HepG2 (cell line): ENCODE measurements around the gene CHTF8. TPM values are rescaled to one million over a fixed set of nuclear protein-coding genes. Genes with fewer than 3 reads are reported as not detected.

Source experiments
- ATAC-seq: fragments of 200-7000 bp; cut with Tn5 transposase; 3 replicates; pipeline ENCODE4 v1.9.1; 2020; ENCODE audit warnings: mild to moderate bottlenecking, moderate library complexity
- BruUV-seq: library from RNA; stranded (reverse); fragments of 400-500 nt; replicated peaks from 2 replicates; lab custom pipeline; 2021; lab: Mats Ljungman, UMichigan
- CTCF ChIA-PET: fragments of 300-600 bp; formaldehyde crosslinking; extraction: SDS; loops from one replicate; lab custom pipeline; 2021; ENCODE audit warnings: low total read pairs, inconsistent platforms, low intra/inter-chr PET ratio; lab: Yijun Ruan, JAX
- POLR2A ChIA-PET: fragments of 350-600 bp; sonication (Branson Sonifier 250); formaldehyde crosslinking; loops from one replicate; lab custom pipeline; 2020; ENCODE audit warnings: antibody characterized with exemption, inconsistent platforms; lab: Yijun Ruan, JAX
- DNase-seq: peaks from one replicate; pipeline ENCODE4 v3.0.0-alpha.2; 2015; ENCODE audit warnings: low spot score
- FAIRE-seq: peaks from 3 replicates; lab custom pipeline; 2011; peaks lifted over from hg19 to GRCh38; lab: Jason Lieb, UNC
- H2AFZ ChIP-seq: one replicate; pipeline ENCODE4 v1.6.1; 2011; ENCODE audit warnings: low read length, inconsistent platforms
- H3K27ac ChIP-seq: fragments of 300-600 bp; 3 replicates; pipeline ENCODE4 v1.8.0; 2011; ENCODE audit warnings: mixed run types, mild to moderate bottlenecking, mixed read lengths, low read length, inconsistent platforms; ENCODE audit not compliant: insufficient read depth; ENCODE audit errors: extremely low read length
- H3K27me3 ChIP-seq, 2 experiments: fragments of 200-600 bp in 1 of 2; 2 replicates in 1 of 2; 3 replicates in 1 of 2; pipeline versions ENCODE4 v1.6.0 to v1.8.0; 2011; ENCODE audit warnings: low read length in 2 of 2, mild to moderate bottlenecking in 2 of 2, moderate library complexity in 2 of 2, inconsistent platforms in 1 of 2; ENCODE audit not compliant: insufficient read depth in 2 of 2, control insufficient read depth in 1 of 2
- H3K36me3 ChIP-seq, 2 experiments: fragments of 200-600 bp in 1 of 2; replicated peaks in 1 of 2; 2 replicates in 1 of 2; 3 replicates in 1 of 2; pipeline versions ENCODE4 v1.5.1 to v1.8.0; 2011; ENCODE audit warnings: low read length in 2 of 2, inconsistent platforms in 1 of 2; ENCODE audit not compliant: insufficient read depth in 2 of 2, control insufficient read depth in 1 of 2
- H3K4me1 ChIP-seq: 2 replicates; pipeline ENCODE4 v1.5.1; 2012; ENCODE audit warnings: low read length, inconsistent platforms; ENCODE audit not compliant: insufficient read depth
- H3K4me2 ChIP-seq: 2 replicates; pipeline ENCODE4 v1.6.0; 2011; ENCODE audit warnings: low read depth, low read length, inconsistent platforms
- H3K4me3 ChIP-seq, 3 experiments: fragments of 200-600 bp in 1 of 3; sonication (generic), shearing (Covaris generic) in 1 of 3; replicated peaks in 1 of 3; 2 replicates each; pipeline ENCODE4 v1.5.1; 2011 to 2016; ENCODE audit warnings: low read length in 3 of 3, inconsistent platforms in 2 of 3, low read depth in 2 of 3, mild to moderate bottlenecking in 2 of 3, control low read depth in 1 of 3, mixed read lengths in 1 of 3; ENCODE audit not compliant: insufficient read depth in 1 of 3
- H3K79me2 ChIP-seq: one replicate; pipeline ENCODE4 v1.6.1; 2011; ENCODE audit warnings: low read length, inconsistent platforms; ENCODE audit not compliant: insufficient read depth
- H3K9ac ChIP-seq: 2 replicates; pipeline ENCODE4 v1.6.0; 2011; ENCODE audit warnings: mild to moderate bottlenecking, low read depth, low read length, inconsistent platforms; ENCODE audit not compliant: insufficient read depth
- H3K9me3 ChIP-seq: 2 replicates; pipeline ENCODE4 v1.5.1; 2012; ENCODE audit warnings: mild to moderate bottlenecking, low read length
- H4K20me1 ChIP-seq: 2 replicates; pipeline ENCODE4 v1.6.0; 2011; ENCODE audit warnings: inconsistent platforms, mild to moderate bottlenecking, low read length, moderate library complexity; ENCODE audit not compliant: insufficient read depth
- BRD4 ChIP-seq: sonication (generic); formaldehyde crosslinking; IDR thresholded peaks from 2 replicates; pipeline ENCODE4 v1.4.0; 2020; ENCODE audit warnings: missing genetic modification reagents
- EHMT2 ChIP-seq: fragments of 200-600 bp; sonication (generic); IDR thresholded peaks from 2 replicates; pipeline ENCODE4 v1.7.0; 2017; ENCODE audit warnings: antibody characterized with exemption, low read depth, low read length, borderline replicate concordance
- KMT2B ChIP-seq: IDR thresholded peaks from 2 replicates; pipeline ENCODE4 v1.6.1; 2016; ENCODE audit warnings: missing genetic modification reagents, missing compliant biosample characterization
- MED13 ChIP-seq: sonication (generic); formaldehyde crosslinking; IDR thresholded peaks from 2 replicates; pipeline ENCODE4 v1.5.0; 2020; ENCODE audit warnings: missing genetic modification reagents
- MED8 ChIP-seq: sonication (generic); formaldehyde crosslinking; IDR thresholded peaks from 2 replicates; pipeline ENCODE4 v1.8.1; 2023; ENCODE audit warnings: mild to moderate bottlenecking, missing genetic modification reagents; ENCODE audit not compliant: insufficient replicate concordance
- NPAS2 ChIP-seq: sonication (generic); formaldehyde crosslinking; IDR thresholded peaks from 2 replicates; pipeline ENCODE4 v1.8.0; 2022; ENCODE audit warnings: mild to moderate bottlenecking, missing genetic modification reagents, borderline replicate concordance
- NR3C1 ChIP-seq: sonication (generic); formaldehyde crosslinking; IDR thresholded peaks from 2 replicates; pipeline ENCODE4 v1.4.0; 2020; ENCODE audit warnings: missing genetic modification reagents
- POLR2A ChIP-seq, 2 experiments: IDR thresholded peaks; 2 replicates each; pipeline ENCODE4 v1.6.1; 2011; ENCODE audit warnings: low read depth in 2 of 2, low read length in 2 of 2, mild to moderate bottlenecking in 1 of 2, moderate library complexity in 1 of 2; ENCODE audit not compliant: insufficient read depth in 1 of 2
- RERE ChIP-seq: IDR thresholded peaks from 2 replicates; pipeline ENCODE4 v1.6.1; 2016; ENCODE audit warnings: low read depth, missing genetic modification reagents, missing compliant biosample characterization
- SRSF1 ChIP-seq: fragments of 200-400 bp; formaldehyde crosslinking; optimal IDR thresholded peaks from 2 replicates; pipeline ENCODE3; 2017; ENCODE audit warnings: mild to moderate bottlenecking, low read depth, low read length, moderate library complexity
- ZBTB46 ChIP-seq: sonication (generic); formaldehyde crosslinking; IDR thresholded peaks from 2 replicates; pipeline ENCODE4 v1.4.0; 2020; ENCODE audit warnings: mild to moderate bottlenecking, missing genetic modification reagents, borderline replicate concordance
- ZFY ChIP-seq: sonication (generic); formaldehyde crosslinking; IDR thresholded peaks from 2 replicates; pipeline ENCODE4 v1.4.0; 2020; ENCODE audit warnings: missing genetic modification reagents
- ZNF232 ChIP-seq: sonication (generic); formaldehyde crosslinking; IDR thresholded peaks from 2 replicates; pipeline ENCODE4 v1.4.0; 2020; ENCODE audit warnings: missing genetic modification reagents, borderline replicate concordance
- ZNF460 ChIP-seq: sonication (generic); formaldehyde crosslinking; IDR thresholded peaks from 2 replicates; pipeline ENCODE4 v1.5.1; 2020; ENCODE audit warnings: missing genetic modification reagents, mild to moderate bottlenecking, borderline replicate concordance
- ZNF672 ChIP-seq: sonication (generic); formaldehyde crosslinking; IDR thresholded peaks from 2 replicates; pipeline ENCODE4 v1.8.1; 2022; ENCODE audit warnings: missing genetic modification reagents
- WGBS: methylation state at CpG from one replicate; pipeline ENCODE4 v1.1.6; 2017; ENCODE audit warnings: low lambda C conversion rate; 5-methylcytosine and 5-hydroxymethylcytosine counted together
- in situ Hi-C: cut with HindIII; loops from 2 replicates; pipeline ENCODE4 v1.10.0; 2017; ENCODE audit warnings: low pct_unique_long_range_greater_than_20kb; ENCODE audit not compliant: extremely low pct_ligation_motif_present
- intact Hi-C: fragments of 100-400 bp; cut with micrococcal nuclease; formaldehyde crosslinking; loops from one replicate; pipeline ENCODE4 v1.10.0; 2022; ENCODE audit not compliant: unreplicated experiment
- polyA plus RNA-seq, 8 experiments: library from polyadenylated mRNA; depleted of rRNA in 3 of 8; stranded (reverse) in 7 of 8; unstranded in 1 of 8; fragments of >200 nt; fragmentation: Illumina TruSeq in 4 of 8; extraction: Trizol in 4 of 8; gene quantifications; 2 replicates each; pipeline versions ENCODE4 v1.2.1 to v1.2.3, GENCODE V29; 2011 to 2016; ENCODE audit warnings: low read depth in 4 of 8, missing spikeins in 1 of 8, mixed read lengths in 1 of 8; ENCODE audit not compliant: insufficient read depth in 1 of 8
- total RNA-seq, 5 experiments: library from RNA; depleted of rRNA; stranded (reverse); fragments of >200 nt; fragmentation: Illumina TruSeq; extraction: Trizol; gene quantifications; 2 replicates each; pipeline ENCODE4 v1.2.3, GENCODE V29; 2016; ENCODE audit warnings: low read depth in 1 of 5

Gene CHTF8
- total and polyA plus RNA-seq, 2 of the 13 experiments (the other 11 are each of a cell fraction or from before 2014, with no cell fraction given): 37.2 to 67.5 TPM

- Histone ChIP-seq H3K9ac (no peak overlapping the region), H3K79me2 (no peaks in the 10 kb centered on the region), H3K4me3 (no peak overlapping the region), H4K20me1 (no peaks in the 10 kb centered on the region), H3K4me2 (no peak overlapping the region), H2AFZ (no peak overlapping the region), H3K27me3 (no peaks in the 10 kb centered on the region), H3K36me3 (peaks cover 19 to 43% of the 10 kb centered on the region in 2 experiments), H3K9me3 (no peaks in the 10 kb centered on the region), H3K4me1 (0 out of 2 replicates have a peak, but pooled peaks cover 5% of the 10 kb centered on the region), H3K27ac (no peak overlapping the region)
- in situ Hi-C loops: loop anchor here (25.0 kb wide), 1 partner anchor 404 kb away; no protein-coding TSS in a partner anchor
- intact Hi-C loops: no loop called here
- no peak for ATAC-seq
- no TSS peak for BruUV-seq
- POLR2A ChIA-PET: no interaction called here
- TF ChIP-seq MED8: no peak
- no peak for TF ChIP-seq BRD4 (CRISPR knock-in tag)
- no peak for TF ChIP-seq EHMT2
- no peak for TF ChIP-seq MED13 (CRISPR knock-in tag)
- no peak for TF ChIP-seq SRSF1
- no peak for TF ChIP-seq RERE (CRISPR knock-in tag)
- no peak for TF ChIP-seq POLR2A (IDR thresholded peaks at IDR 0.05; ENCODE audit: insufficient read depth in 1 of 2, low read depth in 2 of 2, low read length in 2 of 2)
- TF ChIP-seq ZNF672 (CRISPR knock-in tag): no peak
- no peak for TF ChIP-seq ZFY (CRISPR knock-in tag)
- TF ChIP-seq ZBTB46 (CRISPR knock-in tag): no peak
- TF ChIP-seq KMT2B: no peak
- no peak for TF ChIP-seq NPAS2 (CRISPR knock-in tag)
- TF ChIP-seq NR3C1 (CRISPR knock-in tag): no peak
- TF ChIP-seq ZNF460: no peak
- TF ChIP-seq ZNF232 (CRISPR knock-in tag): no peak
- CTCF ChIA-PET: no interaction called here
- no peak for DNase-seq
- no peak for FAIRE-seq
- 98% methylated on average over 7 of the region's 7 CpGs for WGBS
These were observed 16.0 kb downstream of the CHTF8 start for GRCh38 chr16:69116256-69116875.
